Measurements from ENCODE around the gene ASMTL.

- TF ChIP-seq CTCF (IDR thresholded peaks at IDR 0.05) (no peak), POLR2A (IDR thresholded peaks at IDR 0.05) (no peak)
Observed at GRCh38 chrX:1361910-1362309, 90.8 kb downstream of the ASMTL start.
